Measurements from ENCODE around the gene IFI35.

- TF ChIP-seq ISL1 (CRISPR knock-in tag; IDR thresholded peaks at IDR 0.05) (no peak), RARB (CRISPR knock-in tag; IDR thresholded peaks at IDR 0.05) (no peak), PPARA (CRISPR knock-in tag; IDR thresholded peaks at IDR 0.05; ENCODE audit: borderline replicate concordance) (no peak), ZNF565 (CRISPR knock-in tag; conservative IDR thresholded peaks at IDR 0.05; ENCODE audit: low read depth) (no peak), PATZ1 (CRISPR knock-in tag; IDR thresholded peaks at IDR 0.05; ENCODE audit: borderline replicate concordance) (no peak), ZFP3 (CRISPR knock-in tag; IDR thresholded peaks at IDR 0.05) (no peak), CSRNP3 (CRISPR knock-in tag; IDR thresholded peaks at IDR 0.05) (no peak), ZNF70 (CRISPR knock-in tag; IDR thresholded peaks at IDR 0.05) (no peak), CREB5 (CRISPR knock-in tag; IDR thresholded peaks at IDR 0.05; ENCODE audit: low read depth) (no peak), ARNTL (CRISPR knock-in tag; IDR thresholded peaks at IDR 0.05; ENCODE audit: borderline replicate concordance, low read depth) (no peak), ZNF8 (CRISPR knock-in tag; IDR thresholded peaks at IDR 0.05) (no peak)
Measured at GRCh38 chr17:42991471-42991870, 15.1 kb upstream of the IFI35 start.

All from SK-N-SH treated with all-trans-retinoic acid at 6 μM for 48 hours (cell line).